DMS153 treated with DMSO at 0.1 percent for 48 hours (cell line): ENCODE data around the gene PLA2G4B.

Experiments
- DNase-seq: peaks from one replicate; lab custom pipeline; 2025; ENCODE audit not compliant: unreplicated experiment; lab: John Stamatoyannopoulos, UW

Gene PLA2G4B

GRCh38 chr15:41869770-41870688, 31.4 kb downstream of the PLA2G4B start:
- no peak for DNase-seq

DNA sequence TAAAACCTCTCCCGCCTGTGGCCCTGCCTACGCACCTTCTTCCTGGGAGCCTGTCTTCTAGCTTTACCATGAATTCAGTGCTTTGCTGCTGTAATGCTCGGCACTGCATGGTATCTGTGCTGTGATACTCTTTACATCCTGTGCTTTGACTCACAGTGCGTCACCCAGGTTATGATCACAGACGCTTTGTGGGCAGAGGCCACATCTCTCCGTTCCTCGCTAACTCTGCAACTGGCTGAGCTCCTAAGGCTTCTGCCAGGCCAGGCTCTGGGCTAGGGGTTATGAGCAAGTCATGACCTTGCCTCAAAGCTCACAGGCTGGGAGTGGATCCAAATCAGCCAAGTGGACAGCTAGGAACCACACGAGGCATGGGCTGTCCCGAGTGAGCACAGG, 32.0 kb downstream of the PLA2G4B start:
- no peak for DNase-seq

DNA sequence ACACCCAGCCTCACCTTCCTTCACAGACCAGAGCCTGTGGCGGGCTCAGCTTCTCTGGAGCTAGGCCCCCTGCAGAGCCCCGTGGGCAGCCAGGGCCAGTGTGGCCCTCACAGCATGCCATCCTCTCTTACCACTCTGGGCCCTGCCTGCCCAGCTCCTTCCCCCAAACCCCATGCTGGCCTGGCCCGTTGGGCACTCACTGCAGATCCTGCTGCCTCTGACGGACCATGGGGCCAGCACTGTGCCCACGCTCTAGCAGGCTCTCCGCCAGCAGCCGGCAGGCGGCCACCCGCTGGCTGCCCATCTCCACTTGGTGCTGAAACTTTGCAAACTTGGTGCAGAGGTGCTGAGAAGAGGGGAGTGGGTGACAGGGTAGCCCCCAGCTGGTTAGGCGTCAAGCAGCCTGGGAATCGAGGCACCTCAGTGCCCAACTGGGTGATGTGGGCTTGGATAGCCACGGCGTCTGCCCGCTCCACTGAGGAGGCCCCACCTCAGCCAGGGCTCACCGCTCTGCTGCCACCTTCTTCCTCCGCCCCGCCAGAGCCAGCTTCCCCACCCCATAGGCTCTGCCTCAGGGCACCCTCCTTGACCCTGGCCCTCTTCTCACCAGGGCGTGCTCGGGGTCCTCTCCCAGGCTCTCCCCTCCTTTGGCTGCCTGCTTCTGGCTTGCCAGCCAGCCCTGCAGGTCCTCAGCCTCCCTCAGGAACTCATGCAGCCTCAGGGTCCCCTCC, 32.7 kb downstream of the PLA2G4B start:
- no peak for DNase-seq

DNA sequence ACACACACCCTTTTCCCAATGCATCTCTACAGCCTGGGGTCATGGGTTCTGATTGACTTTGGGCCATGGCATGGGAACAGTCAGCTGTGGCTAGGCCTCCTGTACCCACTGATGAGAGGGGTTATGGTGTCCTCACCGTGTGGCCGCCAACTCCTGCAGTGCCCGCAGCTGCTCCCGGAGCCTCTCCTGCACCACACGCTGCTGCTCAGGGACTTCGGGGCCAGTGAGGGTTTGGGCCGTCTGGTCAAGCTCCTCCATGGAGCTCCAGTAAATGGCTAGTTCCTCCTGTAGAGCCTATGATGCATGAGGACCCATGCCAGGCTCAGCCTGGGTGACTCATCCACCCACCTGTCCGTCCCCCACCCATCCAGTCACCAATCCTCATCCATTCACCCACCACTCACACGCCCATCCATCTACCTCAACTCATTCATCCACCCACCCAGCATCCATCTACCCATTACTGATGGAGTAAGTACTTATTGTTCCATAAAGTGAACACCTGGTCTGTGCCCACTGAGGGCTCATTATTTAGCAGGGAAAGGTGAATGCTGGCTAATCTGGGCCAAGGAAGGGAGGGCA, 33.6 kb downstream of the PLA2G4B start:
- DNase-seq: no peak

DNA sequence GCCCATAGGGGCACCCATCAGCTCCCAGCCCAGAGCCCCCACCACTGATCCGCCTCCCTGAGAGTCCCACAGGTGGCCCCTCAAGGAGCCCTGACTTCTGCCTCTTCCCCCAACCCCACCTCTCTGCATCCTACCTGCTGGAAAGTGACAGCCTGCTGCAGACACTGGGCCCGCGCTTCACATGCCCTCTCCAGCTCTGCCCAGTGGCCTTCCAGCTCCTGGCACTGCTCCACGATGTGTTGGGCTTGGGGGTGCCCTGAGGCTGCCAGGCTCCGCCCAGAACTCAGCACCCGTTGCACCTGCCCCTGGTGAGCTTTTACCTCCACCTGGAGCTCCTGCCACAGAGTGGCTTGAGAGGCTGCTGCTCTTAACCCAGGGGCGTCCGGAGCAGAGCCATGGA, 35.1 kb downstream of the PLA2G4B start:
- no peak for DNase-seq

- DNase-seq: no peak
Observed at GRCh38 chr15:41874736-41875135, 36.1 kb downstream of the PLA2G4B start.

- DNase-seq: no peak
Observed at GRCh38 chr15:41876007-41876406, 37.4 kb downstream of the PLA2G4B start.

- DNase-seq: no peak
Observed at GRCh38 chr15:41876689-41877088, 38.0 kb downstream of the PLA2G4B start.

- no peak for DNase-seq
Observed at GRCh38 chr15:41877631-41878354, 39.1 kb downstream of the PLA2G4B start.

DNA sequence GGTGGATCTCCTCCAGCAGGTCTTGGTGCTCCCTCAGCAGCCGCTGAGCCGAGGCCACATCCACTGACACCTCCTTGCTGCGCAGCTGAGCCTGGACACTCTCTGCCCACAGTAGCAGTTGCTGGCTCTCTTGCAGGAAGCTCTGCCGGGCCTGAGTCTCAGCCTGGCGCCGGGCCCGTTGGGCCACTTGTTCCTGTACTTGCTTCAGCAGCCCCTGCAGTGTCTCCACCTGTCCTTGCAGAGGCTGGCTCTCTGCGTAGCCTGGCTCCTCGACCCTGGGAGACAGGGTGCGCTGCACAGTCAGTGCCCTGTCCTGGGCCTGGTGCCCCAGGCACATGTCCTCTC, 39.7 kb downstream of the PLA2G4B start:
- DNase-seq: no peak

- DNase-seq: no peak
Observed at GRCh38 chr15:41879321-41879845, 40.7 kb downstream of the PLA2G4B start.

- no peak for DNase-seq
Observed at GRCh38 chr15:41880156-41880877, 41.7 kb downstream of the PLA2G4B start.

GRCh38 chr15:41881086-41881485, 42.4 kb downstream of the PLA2G4B start:
- no peak for DNase-seq

DNA sequence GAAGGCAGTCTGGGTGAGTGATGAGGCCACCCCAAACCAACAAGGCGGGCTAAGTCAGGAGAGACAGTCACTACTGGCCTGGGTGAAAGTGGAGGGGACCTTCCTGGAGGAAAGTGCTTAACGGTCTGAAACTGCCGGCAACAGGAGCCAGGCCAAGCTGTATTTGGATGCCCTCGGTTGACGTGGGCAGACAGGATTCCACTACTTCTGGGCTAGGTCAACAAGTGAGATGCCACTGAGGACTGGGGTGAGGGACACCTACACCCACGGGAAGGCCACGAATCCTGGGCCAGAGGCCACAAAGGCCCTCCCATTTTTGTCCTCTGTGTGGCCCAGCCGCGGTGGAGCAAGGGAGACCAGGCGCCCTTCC, 42.9 kb downstream of the PLA2G4B start:
- no peak for DNase-seq

GRCh38 chr15:41881920-41882688, 43.5 kb downstream of the PLA2G4B start:
- DNase-seq: no peak

- DNase-seq: no peak
Observed at GRCh38 chr15:41882689-41883483, 44.2 kb downstream of the PLA2G4B start.

DNA sequence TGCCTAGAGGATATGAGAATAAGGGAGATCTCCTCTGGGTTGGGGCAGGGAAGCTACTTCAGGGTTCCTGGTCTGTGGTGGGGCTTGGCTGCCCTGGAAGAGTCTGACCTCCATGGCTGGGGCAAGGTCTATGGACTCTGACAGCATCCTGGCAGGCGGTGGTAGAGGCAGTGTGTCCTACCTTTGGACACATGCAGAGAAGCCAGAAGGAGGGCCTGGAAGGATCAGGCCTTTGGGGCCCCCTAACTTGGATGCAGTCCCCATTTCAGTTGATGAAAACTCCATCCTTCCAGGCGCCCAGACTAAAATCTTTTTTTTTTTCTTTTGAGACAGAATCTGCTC, 44.8 kb downstream of the PLA2G4B start:
- no peak for DNase-seq

DNA sequence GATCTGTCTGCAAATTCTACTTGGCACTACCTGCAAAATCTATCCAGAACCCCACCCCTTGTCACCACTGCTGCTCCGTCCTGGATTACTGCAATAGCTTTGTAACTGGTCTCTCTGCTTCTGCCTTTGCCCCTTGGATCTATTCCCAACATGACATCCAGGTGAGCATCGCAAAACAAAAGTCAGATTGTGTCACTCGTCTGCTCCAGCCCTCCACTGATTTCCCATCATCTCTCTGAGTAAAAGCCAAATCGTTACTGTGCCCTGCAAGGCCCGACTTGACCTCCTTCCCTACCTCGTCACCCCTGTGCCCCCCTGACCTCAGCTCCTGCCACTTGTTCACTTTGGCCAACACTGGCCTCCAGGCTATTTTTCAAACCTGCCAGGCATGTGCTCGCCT, 45.8 kb downstream of the PLA2G4B start:
- no peak for DNase-seq

DNA sequence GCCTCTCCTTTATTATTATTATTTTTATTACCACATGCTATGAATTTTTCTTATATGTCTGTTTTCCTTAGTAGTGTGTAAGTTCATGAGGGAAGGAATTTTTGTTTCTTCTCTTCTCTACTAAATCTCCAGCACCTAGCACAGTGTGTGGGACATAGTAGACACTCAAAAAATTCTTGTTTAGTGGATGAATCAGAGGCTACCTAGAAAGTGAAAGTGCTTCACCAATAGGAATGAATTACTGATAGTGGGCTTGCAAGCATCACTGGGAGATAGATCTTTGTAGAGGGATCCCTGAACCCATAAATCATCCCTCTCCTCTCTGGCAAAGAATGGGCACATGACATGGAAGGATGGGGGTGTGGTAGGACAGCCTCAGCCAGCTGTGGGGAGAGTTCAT, 46.7 kb downstream of the PLA2G4B start:
- DNase-seq: no peak
